GM12891 (cell line): ENCODE measurements around the gene MAGI1.

ENCODE experiments used
- DNase-seq: peaks from one replicate; pipeline ENCODE4 v3.0.0; 2011; ENCODE audit warnings: low spot score; ENCODE audit not compliant: insufficient read length
- FAIRE-seq: peaks from 2 replicates; lab custom pipeline; 2011; peaks lifted over from hg19 to GRCh38; lab: Jason Lieb, UNC
- PAX5 ChIP-seq: IDR thresholded peaks from 2 replicates; pipeline ENCODE4 v1.6.1; 2011; ENCODE audit warnings: low read length, moderate library complexity, mild to moderate bottlenecking; ENCODE audit not compliant: insufficient read depth, severe bottlenecking
- POLR2A ChIP-seq: IDR thresholded peaks from 2 replicates; pipeline ENCODE4 v1.6.1; 2011; ENCODE audit warnings: low read depth, low read length, control low read depth
- POLR2AphosphoS5 ChIP-seq: IDR thresholded peaks from 2 replicates; pipeline ENCODE4 v1.6.1; 2011; ENCODE audit warnings: low read depth, low read length, control low read depth
- POU2F2 ChIP-seq: IDR thresholded peaks from 2 replicates; pipeline ENCODE4 v1.6.1; 2011; ENCODE audit warnings: low read depth, mild to moderate bottlenecking, control low read depth, low read length, moderate library complexity
- SPI1 ChIP-seq: IDR thresholded peaks from 2 replicates; pipeline ENCODE4 v1.6.1; 2011; ENCODE audit warnings: low read depth, low read length, control low read depth
- TAF1 ChIP-seq: IDR thresholded peaks from 2 replicates; pipeline ENCODE4 v1.6.1; 2011; ENCODE audit warnings: low read depth, low read length, control low read depth

The MAGI1 gene

DNA sequence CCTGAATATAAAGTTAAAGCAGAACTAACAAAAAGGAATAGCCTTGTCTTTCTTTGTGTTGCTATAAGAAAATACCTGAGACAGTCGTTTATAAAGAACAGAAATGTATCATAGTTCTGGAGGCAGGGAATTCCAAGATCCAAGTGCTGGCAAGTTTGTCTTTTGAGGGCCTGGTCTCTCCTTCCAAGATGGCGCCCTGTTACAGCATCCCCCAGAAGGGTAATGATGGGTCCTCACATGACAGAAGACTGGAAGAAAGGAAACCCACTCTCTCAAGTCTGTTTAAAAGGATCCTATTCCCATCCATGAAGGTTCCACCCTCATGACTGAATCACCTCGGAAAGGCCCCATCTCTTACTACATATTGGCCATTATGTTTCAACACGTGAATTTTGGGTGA, 435.1 kb downstream of the MAGI1 start:
- DNase-seq: no peak
- no peak for FAIRE-seq
- TF ChIP-seq SPI1 (no peak), TAF1 (no peak), PAX5 (no peak), POU2F2 (no peak), POLR2A (no peak), POLR2AphosphoS5 (no peak)

GRCh38 chr3:65600888-65601287, 437.8 kb downstream of the MAGI1 start:
- TF ChIP-seq POU2F2: no peak
- no peak for TF ChIP-seq POLR2AphosphoS5
- no peak for TF ChIP-seq POLR2A
- no peak for TF ChIP-seq TAF1
- no peak for TF ChIP-seq PAX5
- TF ChIP-seq SPI1: no peak
- FAIRE-seq: no peak
- no peak for DNase-seq

GRCh38 chr3:65597952-65598413, 440.7 kb downstream of the MAGI1 start:
- DNase-seq: no peak

GRCh38 chr3:65597226-65597951, 441.3 kb downstream of the MAGI1 start:
- DNase-seq (no peak), FAIRE-seq (no peak)
- TF ChIP-seq POLR2AphosphoS5 (no peak), TAF1 (no peak), SPI1 (no peak), POLR2A (no peak)

More at GRCh38 chr3:65597952-65598413, 440.7 kb downstream of the MAGI1 start:
- TF ChIP-seq PAX5 (no peak), SPI1 (no peak), POLR2A (no peak), POLR2AphosphoS5 (no peak), TAF1 (no peak), POU2F2 (no peak)
- no peak for FAIRE-seq

DNA sequence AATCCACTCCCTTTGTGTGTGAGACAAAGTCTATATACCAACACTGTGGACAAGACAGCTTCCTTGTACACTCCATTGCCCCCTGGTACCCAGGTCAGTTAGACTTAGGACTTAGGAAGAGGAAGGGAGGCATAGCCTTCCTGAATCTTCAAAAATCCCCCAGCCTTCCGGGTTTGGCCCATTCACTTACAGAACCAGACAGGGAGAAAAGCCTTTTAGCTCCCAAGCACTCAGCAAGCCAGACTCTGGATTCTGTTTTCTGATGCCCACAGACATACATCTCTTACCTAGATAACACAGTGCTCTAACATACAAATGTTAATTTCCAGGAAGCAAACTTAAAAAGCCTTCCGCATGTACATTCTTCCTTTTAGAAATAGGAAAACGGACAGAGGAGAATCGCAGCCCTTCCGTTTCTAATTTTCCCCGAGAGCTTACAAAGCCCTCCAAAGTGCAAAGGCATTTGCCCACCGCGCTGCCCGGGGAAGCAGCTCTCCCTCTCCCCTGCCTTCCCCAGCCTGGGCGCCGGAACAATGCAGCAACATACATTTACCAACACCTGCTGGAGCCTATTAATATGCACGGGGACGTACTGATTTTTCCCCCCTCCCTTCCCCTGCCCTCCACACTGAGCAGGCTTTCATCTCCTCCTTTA, 442.0 kb downstream of the MAGI1 start:
- no peak for TF ChIP-seq POU2F2
- TF ChIP-seq TAF1: no peak
- TF ChIP-seq SPI1: no peak
- no peak for TF ChIP-seq POLR2AphosphoS5
- no peak for TF ChIP-seq POLR2A
- TF ChIP-seq PAX5: no peak
- DNase-seq (no peak), FAIRE-seq (no peak)

DNA sequence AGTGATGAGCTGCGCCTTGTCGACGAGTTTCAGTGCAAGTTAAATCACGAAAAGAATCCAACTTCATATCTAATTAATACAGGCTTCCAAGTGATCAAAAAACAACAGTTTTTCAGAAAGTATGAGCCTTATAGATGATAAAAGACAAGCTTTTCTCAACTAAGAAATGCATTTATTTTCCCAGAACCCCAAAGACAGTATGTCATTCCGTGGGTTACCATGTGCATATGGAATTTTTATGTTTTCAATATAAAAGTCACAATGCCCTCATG, 442.8 kb downstream of the MAGI1 start:
- no peak for TF ChIP-seq TAF1
- FAIRE-seq (no peak), DNase-seq (no peak)

DNA sequence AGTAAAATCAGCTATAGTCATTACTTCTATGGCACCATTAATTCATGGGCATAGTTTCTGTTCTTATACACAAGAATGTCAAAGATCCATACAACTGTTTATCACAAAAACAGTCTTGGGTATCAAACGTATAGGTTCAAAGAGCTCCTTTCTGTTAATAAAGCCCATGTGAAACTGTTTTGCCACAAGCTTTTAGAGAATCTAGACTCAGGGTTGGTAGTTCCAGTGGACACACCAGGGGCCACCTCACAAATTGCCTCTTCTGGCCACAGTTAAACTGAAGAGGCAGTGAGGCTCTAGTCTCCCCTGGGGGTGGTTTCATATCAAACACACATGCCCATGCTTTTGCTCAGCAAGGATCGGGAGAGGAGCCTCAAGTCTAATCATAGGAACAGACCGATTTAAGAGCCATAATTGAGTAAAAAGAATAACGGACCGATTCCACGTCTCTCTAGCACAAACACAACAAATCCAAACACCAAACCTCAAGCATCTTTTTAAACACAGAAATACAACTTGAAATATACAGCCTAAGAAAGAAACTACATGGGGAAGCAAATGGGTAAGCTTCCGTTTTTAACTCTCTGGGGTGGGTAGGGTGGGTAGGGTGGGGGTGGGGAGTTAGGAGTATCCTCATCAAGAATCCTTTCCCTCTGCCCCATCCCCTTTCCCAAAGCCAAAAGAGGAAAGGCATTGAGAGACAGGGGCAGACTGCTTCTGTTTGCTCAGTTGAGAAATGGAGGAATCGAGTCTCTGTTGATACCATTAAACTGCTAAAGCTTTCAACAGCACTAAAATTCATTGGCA, 443.3 kb downstream of the MAGI1 start:
- FAIRE-seq (no peak), DNase-seq (no peak)
- no peak for TF ChIP-seq POLR2AphosphoS5
- TF ChIP-seq TAF1: no peak
- no peak for TF ChIP-seq SPI1
- TF ChIP-seq PAX5: no peak
- no peak for TF ChIP-seq POU2F2

- DNase-seq: no peak
- no peak for TF ChIP-seq TAF1
- no peak for TF ChIP-seq SPI1
- no peak for TF ChIP-seq POU2F2
- TF ChIP-seq POLR2AphosphoS5: no peak
- no peak for TF ChIP-seq PAX5
- TF ChIP-seq POLR2A: no peak
- FAIRE-seq: no peak
Observed at GRCh38 chr3:65593780-65594752, 444.7 kb downstream of the MAGI1 start.

GRCh38 chr3:65591313-65591712, 447.4 kb downstream of the MAGI1 start:
- FAIRE-seq: no peak

GRCh38 chr3:65588884-65589283, 449.8 kb downstream of the MAGI1 start:
- no peak for FAIRE-seq

More at GRCh38 chr3:65591313-65591712, 447.4 kb downstream of the MAGI1 start:
- TF ChIP-seq POLR2A (no peak), TAF1 (no peak)
- DNase-seq: no peak

More at GRCh38 chr3:65588884-65589283, 449.8 kb downstream of the MAGI1 start:
- no peak for DNase-seq
- no peak for TF ChIP-seq POLR2AphosphoS5
- TF ChIP-seq TAF1: no peak
- TF ChIP-seq POU2F2: no peak
- TF ChIP-seq POLR2A: no peak
- no peak for TF ChIP-seq SPI1
- TF ChIP-seq PAX5: no peak
